HUES48 (cell line): ENCODE measurements around the gene PITPNC1.

ENCODE experiments used
- H3K27ac ChIP-seq: one replicate; pipeline ENCODE4 v1.7.0; 2013; ENCODE audit warnings: low read depth, low read length, inconsistent platforms
- H3K27me3 ChIP-seq: 2 replicates; pipeline ENCODE4 v1.6.1; 2013; ENCODE audit warnings: mild to moderate bottlenecking, low read length; ENCODE audit not compliant: control insufficient read depth, insufficient read depth
- H3K36me3 ChIP-seq: 2 replicates; pipeline ENCODE4 v1.6.1; 2013; ENCODE audit warnings: low read length; ENCODE audit not compliant: control insufficient read depth, insufficient read depth
- H3K4me1 ChIP-seq: 2 replicates; pipeline ENCODE4 v1.6.1; 2013; ENCODE audit warnings: mild to moderate bottlenecking, low read length; ENCODE audit not compliant: control insufficient read depth, insufficient read depth
- H3K4me3 ChIP-seq: 2 replicates; pipeline ENCODE4 v1.5.1; 2013; ENCODE audit warnings: mild to moderate bottlenecking, low read depth, low read length
- H3K9ac ChIP-seq: 2 replicates; pipeline ENCODE4 v1.6.1; 2013; ENCODE audit warnings: mild to moderate bottlenecking, low read depth, low read length, moderate library complexity
- H3K9me3 ChIP-seq: 2 replicates; pipeline ENCODE4 v1.6.1; 2013; ENCODE audit warnings: low read length; ENCODE audit not compliant: control insufficient read depth, insufficient read depth

Gene PITPNC1

GRCh38 chr17:67353929-67354574, 23.0 kb upstream of the PITPNC1 start:
- Histone ChIP-seq H3K4me3 (no peak overlapping the region), H3K36me3 (peaks cover 88% of the 10 kb centered on the region), H3K4me1 (0 out of 2 replicates have a peak, but pooled peaks cover 10% of the 10 kb centered on the region), H3K9ac (no peak overlapping the region), H3K27ac (peak overlapping the region; percentile 25), H3K9me3 (no peaks in the 10 kb centered on the region), H3K27me3 (no peaks in the 10 kb centered on the region)

- Histone ChIP-seq H3K4me1 (0 out of 2 replicates have a peak, but pooled peaks cover 8% of the 10 kb centered on the region), H3K27ac (no peak overlapping the region), H3K4me3 (no peak overlapping the region), H3K9ac (no peak overlapping the region), H3K9me3 (no peaks in the 10 kb centered on the region), H3K36me3 (peaks cover 69% of the 10 kb centered on the region), H3K27me3 (no peaks in the 10 kb centered on the region)
Observed at GRCh38 chr17:67358612-67359011, 18.5 kb upstream of the PITPNC1 start.

DNA sequence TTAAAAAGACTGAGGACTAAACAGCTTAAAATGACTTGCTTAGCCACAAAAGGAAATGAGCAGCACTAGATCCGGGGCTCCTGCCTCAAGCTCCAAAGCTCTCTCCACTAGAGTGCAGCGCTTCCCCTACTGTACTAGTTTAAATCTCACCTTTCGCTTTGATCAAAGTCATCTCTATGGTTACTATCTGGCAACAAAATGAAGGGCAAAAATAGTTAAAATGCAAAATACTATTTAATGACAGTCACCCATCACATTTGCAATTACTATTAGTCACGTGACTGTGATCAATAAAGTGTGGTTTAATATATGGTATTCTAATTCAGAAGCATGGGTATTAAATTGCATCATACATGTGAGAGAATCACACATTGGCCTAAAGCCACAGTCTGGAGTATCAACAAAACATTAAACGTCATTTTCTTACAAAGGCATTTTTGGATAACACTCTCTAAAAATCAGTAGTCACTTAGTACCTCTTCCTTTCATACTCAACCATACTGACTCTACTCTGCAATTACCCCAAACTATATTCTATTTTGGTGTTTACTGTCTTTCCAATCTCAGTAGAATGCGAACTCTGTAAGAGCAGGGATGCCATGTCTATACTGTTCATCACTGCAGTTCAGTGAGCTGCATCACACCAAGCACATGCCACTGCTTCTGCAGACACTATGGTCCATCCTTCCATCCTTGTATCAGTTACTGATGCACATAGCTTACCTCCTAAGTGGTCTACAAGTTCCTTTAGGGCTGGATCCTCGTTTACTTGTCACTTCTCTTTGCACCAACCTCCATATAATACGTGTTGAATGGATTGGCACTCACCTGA, 16.9 kb upstream of the PITPNC1 start:
- Histone ChIP-seq H3K27ac (no peak overlapping the region), H3K36me3 (peaks cover 60% of the 10 kb centered on the region), H3K27me3 (no peaks in the 10 kb centered on the region), H3K4me1 (peaks cover 8% of the 10 kb centered on the region; the same call in 1 of the 2 replicates), H3K9me3 (no peaks in the 10 kb centered on the region), H3K9ac (no peak overlapping the region), H3K4me3 (no peak overlapping the region)

- Histone ChIP-seq H3K36me3 (peaks cover 53% of the 10 kb centered on the region), H3K27ac (no peak overlapping the region)
Observed at GRCh38 chr17:67360880-67361279, 16.2 kb upstream of the PITPNC1 start.

GRCh38 chr17:67362173-67362572, 14.9 kb upstream of the PITPNC1 start:
- peaks cover 43% of the 10 kb centered on the region for H3K36me3 ChIP-seq
- H3K27ac ChIP-seq = no peak overlapping the region

More at GRCh38 chr17:67360880-67361279, 16.2 kb upstream of the PITPNC1 start:
- Histone ChIP-seq H3K9me3 (no peaks in the 10 kb centered on the region), H3K9ac (no peak overlapping the region), H3K4me3 (no peak overlapping the region), H3K27me3 (no peaks in the 10 kb centered on the region), H3K4me1 (peaks cover 10% of the 10 kb centered on the region; the same call in 1 of the 2 replicates)

DNA sequence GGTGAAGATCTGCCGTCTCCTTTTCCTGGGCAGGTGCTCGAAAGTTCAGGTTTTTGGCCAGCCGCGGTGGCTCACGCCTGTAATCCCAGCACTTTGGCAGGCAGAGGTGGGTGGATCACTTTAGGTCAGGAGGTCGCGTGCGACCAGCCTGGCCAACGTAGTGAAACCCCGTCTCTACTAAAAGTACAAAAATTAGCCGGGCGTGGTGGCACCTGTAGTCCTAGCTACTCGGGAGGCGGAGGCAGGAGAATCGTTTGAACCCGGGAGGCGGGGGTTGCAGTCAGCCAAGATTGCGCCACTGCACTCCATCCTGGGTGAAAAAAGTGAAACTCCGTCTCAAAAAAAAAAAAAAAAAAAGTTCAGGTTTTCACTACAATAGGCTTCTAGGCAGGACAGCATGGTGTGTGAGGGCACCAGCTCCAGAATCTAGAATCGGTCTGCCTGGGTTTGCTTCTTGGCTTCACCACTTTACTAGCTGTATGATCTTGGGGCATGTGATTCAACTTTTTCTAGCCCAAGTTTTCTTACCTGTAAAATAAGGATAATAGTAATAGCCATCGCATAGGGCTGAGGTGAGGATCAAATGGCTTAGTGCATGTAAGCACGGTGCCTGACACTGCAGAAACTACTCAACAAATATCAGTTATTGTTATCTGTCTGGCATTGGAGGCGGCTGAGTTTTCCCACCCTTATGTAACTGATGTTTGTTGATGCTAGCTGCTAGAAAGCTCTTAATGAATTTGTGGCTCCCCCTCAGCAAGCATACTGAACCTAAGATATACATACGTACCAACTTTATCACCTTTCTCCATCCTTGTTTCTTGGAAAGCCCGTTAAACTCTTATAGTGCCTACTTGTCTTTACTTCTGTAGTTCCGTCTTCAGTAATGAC, 12.0 kb upstream of the PITPNC1 start:
- Histone ChIP-seq H3K4me3 (peak overlapping the region; percentile 87), H3K27ac (no peak overlapping the region), H3K4me1 (peaks cover 14% of the 10 kb centered on the region; the same call in 1 of the 2 replicates), H3K27me3 (no peaks in the 10 kb centered on the region), H3K9me3 (no peaks in the 10 kb centered on the region), H3K9ac (peak overlapping the region; percentile 97), H3K36me3 (peaks cover 28% of the 10 kb centered on the region)

More at GRCh38 chr17:67362173-67362572, 14.9 kb upstream of the PITPNC1 start:
- Histone ChIP-seq H3K4me1 (peaks cover 14% of the 10 kb centered on the region; the same call in 1 of the 2 replicates), H3K9me3 (no peaks in the 10 kb centered on the region), H3K27me3 (no peaks in the 10 kb centered on the region), H3K4me3 (no peak overlapping the region), H3K9ac (no peak overlapping the region)

DNA sequence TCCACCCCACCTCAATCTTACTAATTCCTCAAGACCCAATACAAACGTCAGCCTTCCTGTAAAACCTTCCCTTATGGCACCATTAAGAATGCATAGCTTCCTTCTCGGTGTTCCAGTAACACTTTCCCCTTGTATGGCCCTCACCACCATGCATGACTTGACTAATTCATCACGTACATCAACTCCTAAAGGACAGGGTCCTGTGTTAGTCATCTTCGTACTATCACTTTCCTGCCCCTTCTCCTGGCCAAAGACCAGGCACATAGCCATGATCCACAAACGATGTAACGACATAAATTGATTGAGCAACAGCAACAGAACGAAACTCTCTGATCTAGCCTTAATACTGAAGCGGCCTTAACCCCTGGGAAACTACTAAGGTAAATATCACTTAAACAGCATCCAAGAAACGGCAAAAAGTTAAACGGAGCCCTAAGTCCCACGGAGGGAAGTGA, 11.3 kb upstream of the PITPNC1 start:
- Histone ChIP-seq H3K4me3 (peak overlapping the region; percentile 87), H3K9me3 (no peaks in the 10 kb centered on the region), H3K27me3 (no peaks in the 10 kb centered on the region), H3K9ac (peak overlapping the region; percentile 97), H3K36me3 (peaks cover 21% of the 10 kb centered on the region; the same call in 1 of the 2 replicates), H3K4me1 (peaks cover 14% of the 10 kb centered on the region; the same call in 1 of the 2 replicates), H3K27ac (peak overlapping the region; percentile 89)

DNA sequence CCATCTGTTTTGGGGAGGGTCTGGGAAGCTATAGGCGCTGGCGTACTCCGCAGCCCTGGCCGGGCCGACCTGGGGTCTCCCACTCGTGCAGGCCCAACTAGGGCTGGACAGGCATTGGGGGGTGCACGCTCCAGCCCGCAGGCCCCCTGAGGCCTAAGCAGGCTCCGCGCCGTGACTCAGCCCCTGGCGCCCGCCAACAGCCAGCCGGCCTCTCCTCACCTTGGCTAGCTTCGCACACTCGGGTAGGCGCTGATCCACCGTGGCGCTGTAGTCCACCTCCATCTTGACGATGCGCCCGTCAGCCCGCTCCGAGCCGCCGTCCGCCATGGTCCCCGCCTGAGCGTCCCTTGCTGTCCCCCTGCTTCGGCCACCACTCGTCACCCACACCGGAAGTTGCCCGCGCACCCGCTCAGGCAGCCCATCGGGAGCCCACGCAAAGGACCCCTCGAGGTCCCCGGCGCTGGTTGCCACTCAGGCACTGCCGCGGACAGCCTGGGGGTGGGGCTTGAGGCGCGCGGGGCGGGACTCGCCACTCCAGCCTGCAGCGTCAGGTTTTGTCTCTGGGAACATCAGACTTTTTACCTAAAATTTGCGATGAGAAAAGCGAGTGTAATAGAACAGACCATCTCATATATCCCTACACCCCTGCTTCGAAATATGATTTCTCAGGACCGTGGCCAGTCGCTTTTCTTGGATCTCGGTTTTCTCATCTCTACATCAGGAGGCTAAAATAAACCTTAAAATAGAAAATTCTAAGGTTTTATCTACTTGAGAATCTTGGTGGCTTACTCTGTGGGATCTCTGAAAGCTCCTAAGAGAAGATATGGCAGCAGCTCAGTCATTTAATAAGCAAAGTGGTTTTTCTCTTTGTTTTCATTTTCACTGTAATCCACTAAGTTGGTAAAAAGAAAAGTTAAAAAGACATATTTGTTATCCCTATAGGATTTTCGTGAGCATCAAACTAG, 10.6 kb upstream of the PITPNC1 start, which contains the start of gene PSMD12:
Gene PSMD12, minus strand, starts transcription at position 385 of the 965 bp plus-strand sequence. Its CDS starts 58 bp downstream, at position 327.
- Histone ChIP-seq H3K27me3 (no peaks in the 10 kb centered on the region), H3K4me3 (peak within 1 kb of the TSS; percentile 87), H3K9ac (peak within 1 kb of the TSS; percentile 97), H3K4me1 (peaks cover 14% of the 10 kb centered on the region; the same call in 1 of the 2 replicates), H3K36me3 (peaks cover 18% of the 10 kb centered on the region; the same call in 1 of the 2 replicates), H3K27ac (peak within 1 kb of the TSS; percentile 89), H3K9me3 (no peaks in the 10 kb centered on the region)

GRCh38 chr17:67369676-67370075, 7.4 kb upstream of the PITPNC1 start:
- Histone ChIP-seq H3K9ac (no peak overlapping the region), H3K4me3 (no peak overlapping the region), H3K4me1 (peaks cover 9% of the 10 kb centered on the region; the same call in 1 of the 2 replicates), H3K9me3 (no peaks in the 10 kb centered on the region), H3K27me3 (no peaks in the 10 kb centered on the region), H3K27ac (no peak overlapping the region), H3K36me3 (peaks cover under 1% of the 10 kb centered on the region; the same call in 1 of the 2 replicates)
